Activated CD4-positive, alpha-beta T cell treated with anti-CD3 and anti-CD28 coated beads for 24 hours (primary cell): ENCODE measurements around the gene UBR4.
"Not testable (repeated sequence)": the region's sequence is repeated elsewhere in the genome, so short reads cannot be mapped to it uniquely, and the experiment has no call there.

Experiments used
- DNase-seq, 2 donors: peaks; one replicate each; pipeline ENCODE4 v3.0.0-alpha.2; 2020; ENCODE audit warnings: low read depth in 2 of 2

Gene UBR4

GRCh38 chr1:19220080-19220846, 10.2 kb upstream of the UBR4 start:
- no peak for DNase-seq

- no peak for DNase-seq
These were observed 9.4 kb upstream of the UBR4 start for GRCh38 chr1:19219451-19219850.

GRCh38 chr1:19216585-19216984, 6.5 kb upstream of the UBR4 start:
- DNase-seq: not testable (repeated sequence)

DNA sequence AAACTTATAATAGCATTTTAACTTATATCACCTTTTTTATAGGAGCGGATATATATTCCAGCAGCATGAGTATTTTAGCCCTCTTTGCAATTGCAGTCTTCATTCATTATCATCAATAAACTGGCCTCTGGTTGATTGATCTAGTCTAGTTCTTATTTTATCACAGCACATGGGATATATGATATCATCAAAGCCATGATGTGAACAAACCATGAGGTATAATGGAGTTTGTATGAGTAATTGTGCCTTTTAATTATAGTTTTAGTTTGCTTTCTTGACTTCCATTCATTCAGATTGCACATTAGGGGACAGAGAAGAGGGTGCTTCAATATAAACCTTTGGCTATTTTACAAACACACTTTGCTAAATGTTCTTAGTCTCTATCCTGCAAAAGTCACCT, 3.5 kb upstream of the UBR4 start:
- DNase-seq: no peak

GRCh38 chr1:19212167-19212566, 2.1 kb upstream of the UBR4 start:
- no peak for DNase-seq

DNA sequence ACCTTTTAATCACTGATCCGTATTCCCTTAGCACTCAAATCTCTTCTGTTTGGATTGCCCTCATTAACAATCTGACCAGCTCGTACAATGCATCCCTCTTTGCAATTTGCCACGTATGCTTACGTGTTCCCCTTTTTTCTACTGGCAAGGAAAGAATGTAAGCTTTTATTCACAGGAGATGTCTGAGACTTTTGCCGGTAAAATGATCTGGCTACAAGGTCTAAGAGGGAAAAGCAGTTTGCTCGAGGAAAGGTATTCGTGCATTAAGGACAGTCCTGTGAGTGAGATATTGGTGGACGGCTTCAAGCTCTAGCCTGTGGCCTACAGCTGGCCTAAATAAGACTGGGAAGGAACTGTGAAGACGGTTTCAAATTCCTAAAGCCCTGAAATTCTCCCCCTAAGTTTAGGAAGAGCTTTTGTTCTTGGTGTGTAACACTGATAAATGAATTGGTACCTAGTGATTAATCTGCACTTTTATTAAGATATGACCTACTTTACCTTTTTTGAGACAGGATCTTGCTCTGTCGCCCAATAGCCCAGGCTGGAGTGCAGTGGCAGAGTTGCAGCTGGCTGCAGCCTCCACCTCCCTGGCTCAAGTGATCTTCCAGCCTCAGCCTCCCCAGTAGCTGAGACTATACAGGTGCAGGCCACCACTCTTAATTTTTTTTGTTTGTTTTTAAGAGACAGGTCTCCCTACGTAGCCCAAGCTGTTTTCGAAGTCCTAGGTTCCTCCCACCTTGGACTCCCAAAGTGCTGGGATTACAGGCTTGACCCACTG, 895 bp upstream of the UBR4 start:
- no peak for DNase-seq

DNA sequence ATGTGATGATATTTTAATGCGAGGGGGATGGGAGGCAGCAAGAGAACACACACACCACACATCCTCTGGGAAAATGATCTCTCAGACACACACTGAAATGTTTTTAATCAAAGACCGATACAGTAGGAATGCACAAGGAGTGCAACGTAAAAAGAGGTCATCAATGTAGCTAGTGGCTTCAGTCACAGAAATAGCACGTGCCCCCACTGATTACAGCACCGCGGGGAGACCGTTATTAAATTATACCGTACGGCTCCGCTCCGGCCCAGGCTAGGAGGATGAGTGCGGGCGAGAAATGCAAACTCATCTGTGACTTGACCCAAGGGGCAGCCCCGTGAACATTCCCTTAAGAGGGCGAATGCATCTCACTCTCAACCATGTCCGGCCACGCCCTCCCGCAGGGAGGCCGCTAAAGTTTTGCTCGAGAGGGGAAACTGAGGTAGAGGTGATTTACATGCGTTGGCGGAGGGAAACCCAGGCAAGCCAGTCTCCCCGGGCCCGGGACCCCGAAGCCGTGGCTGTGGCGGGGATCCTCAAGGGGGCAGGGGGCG, 552 bp downstream of the UBR4 start:
- DNase-seq: peak; percentile 36 to 63

- no peak for DNase-seq
These were observed 1.2 kb downstream of the UBR4 start for GRCh38 chr1:19208710-19209438.

DNA sequence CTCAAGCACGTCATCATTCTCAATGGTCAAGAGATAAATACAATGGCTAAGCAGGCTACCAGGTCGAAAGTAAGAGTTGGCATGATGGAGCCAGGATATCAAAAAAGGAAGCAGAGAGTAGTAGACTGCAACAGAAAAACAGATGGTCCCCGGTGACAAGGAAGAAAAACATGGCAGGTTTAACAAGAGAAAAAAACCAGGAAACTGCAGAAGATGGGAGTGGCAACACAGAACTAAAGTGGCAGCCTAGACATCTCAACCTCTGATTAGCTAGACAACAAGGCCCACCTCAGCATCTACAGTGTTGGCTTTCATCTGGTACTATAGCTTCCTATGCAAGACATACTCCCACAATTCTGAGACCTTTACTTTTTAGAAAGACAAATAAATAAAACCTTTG, 3.1 kb downstream of the UBR4 start:
- DNase-seq: no peak

DNA sequence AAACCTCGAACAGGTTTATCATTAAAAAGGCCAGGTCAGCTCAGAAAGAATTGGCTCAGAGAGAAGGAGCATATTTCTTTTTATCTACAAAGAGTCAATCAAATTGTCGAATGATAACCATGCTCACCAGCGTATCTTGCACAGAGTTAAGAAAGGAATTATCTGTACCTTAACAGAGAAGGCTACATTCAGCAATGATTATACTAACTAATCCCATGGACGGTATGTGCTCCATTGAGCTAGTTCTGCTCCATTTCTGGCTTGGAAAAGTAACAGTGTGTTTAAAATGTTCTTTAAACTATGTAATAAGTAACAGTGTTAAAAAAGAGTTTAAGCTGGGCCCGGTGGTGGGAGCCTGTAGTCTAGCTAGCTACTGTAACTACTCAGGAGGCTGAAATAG, 4.2 kb downstream of the UBR4 start:
- no peak for DNase-seq

DNA sequence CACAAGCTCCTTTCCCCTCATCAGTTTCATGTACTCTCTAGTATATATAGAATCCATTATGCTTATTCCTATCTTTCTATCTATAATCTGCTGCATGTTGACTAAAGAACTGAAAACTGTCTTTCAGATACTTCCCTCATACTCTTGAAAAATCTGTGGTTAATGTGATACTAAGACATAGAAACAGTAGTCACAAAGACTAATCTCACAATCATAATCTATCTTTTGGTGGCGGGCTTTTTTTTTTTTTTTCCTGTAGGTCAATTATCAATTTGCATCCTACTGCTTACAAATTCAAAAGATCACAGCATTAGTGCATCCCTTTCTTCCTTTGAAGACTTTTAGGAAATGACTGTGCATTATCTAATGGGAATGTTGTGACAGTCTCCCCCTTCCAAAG, 4.7 kb downstream of the UBR4 start:
- DNase-seq: no peak

DNA sequence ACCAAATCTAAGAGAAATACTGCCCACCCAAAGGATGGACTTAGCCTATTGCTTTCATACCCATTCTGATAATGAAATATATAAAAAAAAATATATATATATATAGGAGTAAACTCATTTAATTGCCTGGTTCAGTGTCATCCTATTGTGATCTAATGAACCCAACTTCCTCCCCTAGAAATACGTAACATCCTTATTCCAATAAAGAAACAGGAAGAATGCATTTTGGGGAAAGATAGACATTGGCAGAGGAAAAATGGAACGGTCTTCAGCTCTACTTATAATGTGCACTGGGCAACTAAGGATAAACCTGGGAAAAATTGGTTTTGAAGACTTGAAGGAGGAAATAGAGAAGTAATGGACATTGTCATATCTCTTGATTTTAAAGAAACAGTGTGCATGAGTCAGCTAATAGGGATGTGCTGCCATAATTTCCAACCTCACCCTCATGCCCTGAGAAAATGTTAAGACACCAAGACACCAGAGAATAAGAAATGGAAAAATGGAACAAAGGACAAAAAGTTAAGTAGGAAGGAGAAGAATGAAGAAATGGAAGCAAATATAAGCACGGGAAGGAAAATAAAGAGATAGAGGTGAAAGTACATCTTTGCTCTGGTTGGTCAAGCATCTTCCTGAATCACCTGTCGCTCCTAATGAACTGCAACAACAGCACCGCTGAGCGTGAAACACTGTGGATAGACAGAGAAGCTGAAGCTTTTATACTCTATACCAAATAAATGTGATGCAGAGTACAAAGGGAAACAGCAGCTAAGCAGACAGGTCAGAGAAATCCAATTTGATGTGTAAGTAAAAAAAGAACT, 5.4 kb downstream of the UBR4 start:
- no peak for DNase-seq

DNA sequence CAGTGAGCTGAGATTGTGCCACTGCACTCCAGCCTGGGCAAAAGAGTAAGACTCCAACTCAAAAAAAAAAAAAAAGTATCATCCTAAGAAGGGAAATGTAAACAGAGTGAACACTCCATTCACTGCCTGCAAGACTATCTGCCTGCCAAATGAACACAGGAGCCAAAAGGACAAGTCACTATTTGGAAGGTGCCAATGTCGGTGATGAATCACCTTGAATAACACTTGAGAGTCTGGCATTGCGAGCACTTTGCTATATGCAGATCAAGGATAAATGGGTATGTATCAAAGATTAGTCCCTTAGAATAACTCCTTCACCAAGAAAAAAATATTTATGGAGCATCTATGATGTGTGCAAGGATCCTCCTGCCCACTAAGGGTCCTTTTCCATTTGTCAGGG, 6.6 kb downstream of the UBR4 start:
- DNase-seq: no peak

DNA sequence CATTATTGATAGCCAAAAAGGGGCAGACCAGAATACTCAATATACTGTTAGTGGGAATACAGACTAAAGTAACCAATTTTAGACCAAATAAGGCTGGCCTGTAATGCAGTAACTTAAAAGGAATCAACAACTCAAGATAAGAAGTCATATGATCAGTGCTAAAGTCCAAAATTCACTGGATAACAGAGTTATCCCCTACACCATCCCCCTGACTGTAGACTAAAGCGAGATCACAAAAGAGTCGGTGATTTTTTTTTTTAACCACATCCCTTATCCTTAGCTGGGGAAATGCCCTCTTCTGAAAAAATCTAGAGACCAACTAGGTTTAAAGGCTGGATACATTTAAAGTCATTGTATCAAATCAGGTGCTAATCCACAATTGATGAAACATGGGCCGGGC, 7.7 kb downstream of the UBR4 start:
- DNase-seq: no peak

DNA sequence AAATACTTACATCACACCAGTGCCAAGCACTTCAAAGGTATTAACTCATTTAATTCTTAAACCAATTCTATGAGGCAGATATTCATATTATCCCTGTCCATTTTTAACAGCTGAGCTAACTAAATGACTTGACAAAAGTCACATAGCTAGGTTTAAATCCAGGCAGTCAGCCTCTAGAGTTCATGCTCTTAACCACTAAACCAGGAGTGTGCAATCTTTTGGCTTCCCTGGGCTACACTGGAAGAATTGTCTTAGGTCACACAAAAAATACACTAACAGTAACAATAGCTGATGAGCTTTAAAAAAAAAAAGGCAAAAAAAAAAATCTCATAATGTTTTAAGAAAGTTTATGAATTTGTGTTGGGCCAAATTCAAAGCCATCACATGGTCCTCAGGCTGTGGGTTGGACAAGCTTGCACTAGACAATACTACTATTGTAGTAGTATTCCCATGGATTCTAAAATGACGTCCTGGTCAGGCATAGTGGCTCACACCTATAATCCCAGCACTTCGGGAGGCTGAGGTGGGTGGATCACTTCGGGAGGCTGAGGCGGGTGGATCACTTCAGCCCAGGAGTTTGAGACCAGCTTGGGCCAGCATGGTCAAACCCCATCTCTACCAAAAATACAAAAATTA, 10.0 kb downstream of the UBR4 start:
- DNase-seq: no peak

GRCh38 chr1:19199329-19199968, 10.6 kb downstream of the UBR4 start:
- DNase-seq: no peak

GRCh38 chr1:19198820-19199219, 11.2 kb downstream of the UBR4 start:
- DNase-seq: no peak

DNA sequence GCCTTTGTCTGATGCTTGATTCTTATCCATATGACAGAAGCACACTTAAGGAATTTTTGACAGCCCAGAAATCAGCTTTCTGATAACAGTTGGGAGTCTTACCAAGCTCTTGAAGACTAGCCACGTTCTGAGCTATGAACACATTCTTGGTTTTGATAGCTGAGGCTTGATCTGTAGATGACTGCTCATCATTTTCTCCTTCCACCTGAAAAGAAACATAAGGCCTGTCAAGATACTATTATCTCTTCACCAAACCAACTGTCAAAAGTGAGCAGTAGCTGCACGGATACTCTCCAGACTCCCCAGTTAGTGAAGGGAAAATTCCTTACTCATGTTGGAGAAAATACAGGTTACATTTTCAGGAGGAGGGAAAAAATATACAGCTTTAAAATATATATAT, 12.2 kb downstream of the UBR4 start:
- no peak for DNase-seq

DNA sequence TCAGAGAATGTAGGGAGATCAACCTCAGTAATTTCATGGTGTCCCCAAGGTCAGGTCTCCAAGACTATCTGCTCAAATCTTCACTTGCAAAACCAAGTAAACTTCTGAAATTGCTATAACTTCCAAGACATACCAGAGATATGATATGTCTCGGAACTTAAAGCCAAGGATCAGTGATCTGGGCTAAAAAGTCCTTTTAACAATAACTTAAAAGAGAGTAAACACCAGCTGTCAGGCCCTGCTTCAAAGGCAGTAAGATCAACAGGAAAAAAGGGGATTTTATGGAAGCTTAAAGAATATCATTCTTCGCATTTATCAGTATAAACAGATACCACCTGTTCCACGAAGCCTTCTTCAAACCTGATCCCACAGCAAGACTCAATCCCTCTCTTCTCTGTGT, 13.7 kb downstream of the UBR4 start:
- no peak for DNase-seq

GRCh38 chr1:19193004-19193403, 17.1 kb downstream of the UBR4 start:
- DNase-seq: no peak

DNA sequence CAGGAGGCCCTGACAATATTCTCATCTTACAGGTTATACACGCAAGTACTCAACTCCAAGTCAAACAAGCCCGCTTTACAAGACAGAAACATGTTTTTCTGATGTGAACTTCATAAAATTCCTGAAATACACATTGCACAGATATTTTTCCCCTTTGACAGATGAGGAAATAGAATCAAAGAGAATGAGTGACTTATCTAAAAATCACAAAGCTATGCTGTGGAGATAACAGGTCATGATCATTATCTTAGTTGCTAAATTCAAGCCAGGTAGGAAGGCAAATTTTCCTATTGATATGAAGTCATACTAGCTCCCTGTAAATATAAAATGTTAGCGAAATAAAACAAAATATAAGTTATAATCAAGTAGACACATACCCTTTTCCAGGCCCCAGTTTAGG, 18.3 kb downstream of the UBR4 start:
- no peak for DNase-seq
